GM21619 (cell line): Measurements from ENCODE around the gene TINAGL1.

Experiments used
- ATAC-seq: cut with Tn5 transposase; IDR thresholded peaks from one replicate; pipeline ENCODE4 v1.9.1; 2021; ENCODE audit not compliant: unreplicated experiment

The TINAGL1 gene

DNA sequence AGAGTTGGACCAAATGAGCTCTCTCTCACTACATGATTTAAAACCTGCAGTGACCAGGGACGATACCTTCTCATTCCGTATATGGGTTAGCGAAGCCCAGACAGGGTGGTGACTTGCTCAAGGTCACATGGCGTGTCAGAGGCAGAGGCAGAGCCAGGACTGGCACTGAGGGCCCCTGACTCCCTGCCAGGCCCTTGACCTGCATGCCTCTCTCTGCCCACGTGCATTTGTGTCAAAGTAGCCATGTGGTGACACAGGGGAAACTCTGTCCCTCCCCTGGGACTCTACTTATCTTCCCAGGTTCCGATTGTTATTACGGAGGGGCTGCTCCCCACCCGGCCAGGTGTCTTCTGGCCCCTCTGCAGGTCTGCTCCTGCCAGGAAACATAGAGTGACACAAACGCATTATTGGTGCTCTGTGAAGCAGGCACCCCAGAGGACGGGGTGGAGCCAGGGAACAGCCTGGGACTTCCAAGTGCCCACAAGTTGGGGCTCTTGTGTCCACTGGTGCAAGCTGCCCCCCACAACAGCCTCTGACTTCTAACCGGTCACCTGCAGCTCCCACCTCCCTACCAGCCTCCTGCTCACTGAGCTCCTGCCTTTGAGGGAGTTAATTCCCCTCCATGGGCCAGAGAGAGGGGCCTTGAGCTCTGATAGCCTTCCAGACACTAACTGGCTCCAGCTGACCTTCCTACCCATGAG lies 7.3 kb upstream of the TINAGL1 start:
- no peak for ATAC-seq

DNA sequence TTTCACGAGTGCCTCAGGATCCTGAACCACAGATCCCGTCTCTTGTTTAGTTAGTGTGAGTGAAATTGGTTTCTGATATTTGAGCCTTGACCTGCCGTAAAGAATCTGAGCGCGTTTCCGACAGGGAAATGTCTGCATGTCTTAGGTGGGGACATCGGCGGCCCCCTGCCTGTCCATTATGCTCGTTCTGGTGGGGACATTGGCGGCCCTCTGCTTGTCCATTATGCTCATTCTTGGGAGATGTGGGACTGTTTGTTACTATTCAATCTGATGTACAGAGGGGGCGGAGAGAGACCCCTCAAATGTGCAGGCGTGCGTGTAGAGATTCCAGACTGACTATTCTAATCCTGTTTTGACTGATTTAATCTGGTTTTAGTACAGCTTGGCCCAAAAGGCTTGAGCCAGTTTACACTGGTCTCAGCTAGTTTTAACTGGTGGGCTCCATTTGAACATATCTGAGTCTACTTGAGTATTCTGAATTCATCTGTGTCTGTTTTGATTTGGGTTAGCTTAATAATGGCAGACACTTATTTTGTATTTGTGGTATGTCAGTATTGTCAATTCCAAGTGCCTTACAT lies 6.6 kb upstream of the TINAGL1 start:
- ATAC-seq: no peak

DNA sequence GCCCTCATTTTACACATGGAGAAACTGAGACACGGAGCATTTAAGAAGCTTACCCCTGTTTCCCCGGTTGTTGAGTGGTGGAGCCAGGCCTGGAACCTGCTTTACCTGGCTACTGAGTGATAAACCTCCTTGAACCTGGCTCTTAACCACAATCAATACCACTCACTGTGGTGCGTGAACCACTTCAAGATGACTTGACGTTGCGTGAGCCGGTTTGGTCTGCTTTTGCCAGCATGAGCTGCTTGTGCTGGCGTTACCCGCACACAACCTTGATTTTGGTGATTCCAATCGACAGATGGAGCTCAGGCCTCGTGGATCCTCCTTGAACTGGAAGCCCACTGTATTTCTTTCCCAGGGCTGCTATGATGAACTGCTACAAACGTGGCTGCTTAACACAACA lies 6.1 kb upstream of the TINAGL1 start:
- no peak for ATAC-seq

DNA sequence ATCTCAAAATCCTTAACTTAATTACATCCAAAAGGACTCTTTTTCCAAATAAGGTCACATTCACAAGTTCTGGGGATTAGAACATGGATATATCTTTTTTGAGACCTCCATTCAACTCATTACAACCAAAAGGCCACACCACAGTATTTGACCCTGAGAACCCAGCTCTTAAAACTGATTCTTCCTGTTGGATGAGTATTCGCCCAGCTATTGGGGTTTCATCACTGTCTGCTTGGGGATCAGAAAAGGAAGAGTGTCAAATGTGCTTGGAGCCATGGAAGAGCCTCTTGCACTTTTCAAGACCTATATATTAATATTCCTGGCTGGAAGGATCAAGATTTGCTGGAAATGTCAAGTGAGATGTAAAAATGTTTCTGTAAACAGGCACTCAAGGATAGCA lies 5.4 kb upstream of the TINAGL1 start:
- ATAC-seq: no peak

DNA sequence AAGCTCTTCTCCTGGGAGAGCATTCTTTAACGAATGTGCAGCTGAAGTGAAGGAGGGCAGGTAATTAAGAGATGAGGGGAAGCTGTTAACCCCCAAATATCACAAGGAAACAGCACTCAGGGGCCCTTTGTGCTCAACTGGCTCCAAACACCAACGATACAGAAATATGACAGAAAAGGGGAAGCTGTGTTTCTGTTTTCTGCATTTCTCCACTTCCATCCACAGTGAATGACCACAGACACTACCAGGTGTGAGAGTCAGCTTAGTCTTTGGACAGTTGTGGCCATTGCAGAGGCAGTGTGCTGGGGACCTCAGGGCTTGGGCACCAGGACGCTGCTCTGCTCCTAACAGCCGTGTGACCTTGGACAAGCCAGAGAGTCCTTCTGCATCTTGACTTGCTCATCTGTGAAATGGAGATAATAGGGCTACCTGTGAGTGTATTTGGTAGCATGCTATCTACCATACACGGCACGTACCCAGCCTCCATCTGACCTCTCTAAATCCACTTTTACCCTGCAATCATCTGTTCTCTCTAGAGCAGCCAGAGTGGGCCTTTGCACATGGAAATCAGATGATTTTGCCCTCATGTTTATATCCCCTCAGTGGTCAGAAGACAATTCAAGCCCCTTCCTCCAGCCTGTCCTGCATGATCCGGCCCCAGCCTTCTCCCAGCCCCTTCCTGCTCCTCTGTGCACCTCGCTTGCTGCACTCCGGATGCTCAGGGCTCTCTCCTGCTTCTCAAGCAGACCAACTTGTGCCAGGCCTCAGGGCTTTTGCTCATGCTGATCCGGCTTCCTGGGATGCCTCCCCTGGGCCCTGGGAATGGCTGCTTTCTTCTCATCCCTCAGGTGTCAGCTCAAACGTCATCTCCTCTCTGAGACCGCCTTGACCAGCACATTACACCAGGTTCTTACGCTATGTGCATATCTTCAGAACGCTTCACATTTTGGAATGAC lies 4.7 kb upstream of the TINAGL1 start:
- no peak for ATAC-seq

DNA sequence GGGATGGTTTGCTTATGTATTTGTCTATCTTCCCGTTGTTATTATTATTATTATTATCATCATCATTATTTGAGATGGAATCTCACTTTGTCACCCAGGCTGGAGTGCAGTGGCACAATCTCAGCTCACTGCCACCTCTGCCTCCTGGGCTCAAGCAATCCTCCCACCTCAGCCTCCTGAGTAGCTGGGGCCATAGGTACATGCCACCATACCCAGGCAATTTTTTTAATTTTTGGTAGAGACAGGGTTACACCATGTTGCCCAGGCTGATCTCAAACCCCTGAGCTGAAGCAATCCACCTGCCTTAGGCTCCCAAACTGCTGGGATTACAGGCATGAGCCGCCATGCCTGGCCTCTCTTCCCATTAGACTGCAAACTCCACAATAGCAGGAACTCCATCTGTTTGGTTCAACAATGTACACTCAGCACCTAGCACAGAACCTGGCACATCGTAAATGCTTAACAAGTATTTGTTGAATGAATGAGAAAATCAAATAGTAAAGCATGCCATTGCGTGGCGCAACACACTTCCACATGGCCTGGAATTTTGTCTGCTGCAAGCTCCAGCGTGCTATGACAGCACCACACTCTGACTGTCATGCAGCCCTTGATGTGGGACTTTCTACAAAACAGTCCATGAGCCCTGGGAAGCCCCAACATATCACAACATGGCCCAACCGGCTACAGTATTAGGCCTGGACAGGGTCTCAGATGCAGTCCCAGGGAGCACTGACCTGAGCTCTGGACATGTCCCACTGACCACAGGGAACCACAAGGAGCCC lies 3.8 kb upstream of the TINAGL1 start:
- no peak for ATAC-seq

DNA sequence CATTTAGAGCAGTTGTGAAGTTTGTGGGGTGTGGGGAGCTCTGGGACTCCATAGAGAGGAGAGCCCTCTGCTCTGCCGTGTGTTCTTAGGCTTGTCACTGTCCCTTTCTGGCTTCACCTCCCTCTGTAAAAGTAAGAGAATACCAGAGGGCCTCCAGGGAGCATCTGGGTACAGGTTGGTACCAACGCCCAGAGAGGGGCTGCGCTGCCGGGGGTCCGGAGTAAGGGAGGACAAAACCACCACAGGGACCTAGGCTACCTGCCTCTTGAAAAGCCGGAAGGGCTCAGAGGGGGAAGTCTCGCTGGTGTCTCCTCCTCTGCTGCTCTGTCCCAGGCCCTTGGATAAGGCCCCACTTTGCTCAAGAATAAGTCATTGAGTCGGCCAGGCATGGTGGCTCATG lies 3.1 kb upstream of the TINAGL1 start:
- ATAC-seq: no peak

DNA sequence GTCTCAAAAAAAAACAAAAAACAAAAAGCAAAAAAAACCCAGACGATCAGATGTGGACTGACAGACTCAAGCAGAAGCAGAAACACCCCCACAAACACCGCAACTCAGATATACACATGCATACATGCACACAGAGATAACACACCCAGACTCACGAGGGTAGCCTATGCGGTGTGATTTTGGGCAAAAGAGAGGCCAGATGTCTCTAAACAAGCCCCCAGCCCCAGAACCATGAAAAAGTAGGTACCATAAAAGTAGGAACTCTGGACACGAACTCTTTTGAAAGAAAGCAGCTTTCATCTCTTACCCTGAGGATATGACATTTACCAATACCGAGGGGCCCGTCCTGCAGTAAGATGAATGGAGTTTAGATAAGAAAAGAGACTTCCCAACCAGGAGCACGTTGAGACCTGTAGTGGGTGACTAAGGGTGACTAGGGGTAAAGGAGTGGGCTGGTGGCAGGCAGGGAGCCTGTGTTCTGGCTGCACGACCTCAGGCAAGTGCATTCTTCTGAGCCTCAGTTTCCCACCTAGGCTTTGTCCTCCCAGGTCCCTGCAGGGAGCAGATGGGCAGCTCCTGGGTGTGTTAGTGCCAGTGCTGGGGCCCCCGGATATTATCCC lies 1.5 kb upstream of the TINAGL1 start:
- no peak for ATAC-seq

DNA sequence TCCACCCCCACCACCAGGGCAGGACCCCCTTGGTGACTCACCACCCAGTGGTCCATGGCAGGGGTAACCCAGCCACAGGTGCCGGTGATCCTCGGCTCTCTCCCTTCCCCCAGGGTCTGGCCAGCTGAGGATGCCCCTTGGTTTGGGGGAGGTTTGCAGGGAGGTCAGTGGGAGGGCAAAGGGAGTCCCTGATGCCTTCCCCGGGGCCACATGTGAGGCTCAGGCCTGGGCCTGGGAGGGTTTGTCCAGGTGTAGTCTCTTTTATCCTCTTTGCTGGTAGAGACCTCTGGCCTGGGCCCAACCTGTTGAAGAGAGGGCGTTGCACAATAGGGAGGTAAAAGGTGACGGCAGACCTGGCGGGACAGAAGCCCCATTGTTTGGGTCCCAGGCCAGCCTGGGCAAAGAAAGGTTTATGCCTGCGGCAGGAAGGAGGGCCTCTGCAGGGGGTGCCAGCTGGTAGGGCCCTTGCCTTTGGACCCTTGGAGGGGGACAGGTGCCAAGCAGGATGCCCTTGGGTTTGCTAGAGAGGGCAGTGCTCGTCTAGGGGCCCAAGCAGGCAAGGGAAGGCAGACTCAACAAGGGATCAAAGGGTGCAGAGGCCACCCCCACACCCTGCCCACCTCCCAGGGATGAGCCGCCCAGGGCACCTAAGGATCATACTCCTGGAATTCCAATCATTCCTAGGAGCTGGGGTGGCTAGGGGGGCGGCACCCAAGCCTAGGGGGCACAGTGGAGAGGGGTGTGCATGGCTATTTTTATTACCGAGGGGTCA lies 760 bp upstream of the TINAGL1 start:
- no peak for ATAC-seq

DNA sequence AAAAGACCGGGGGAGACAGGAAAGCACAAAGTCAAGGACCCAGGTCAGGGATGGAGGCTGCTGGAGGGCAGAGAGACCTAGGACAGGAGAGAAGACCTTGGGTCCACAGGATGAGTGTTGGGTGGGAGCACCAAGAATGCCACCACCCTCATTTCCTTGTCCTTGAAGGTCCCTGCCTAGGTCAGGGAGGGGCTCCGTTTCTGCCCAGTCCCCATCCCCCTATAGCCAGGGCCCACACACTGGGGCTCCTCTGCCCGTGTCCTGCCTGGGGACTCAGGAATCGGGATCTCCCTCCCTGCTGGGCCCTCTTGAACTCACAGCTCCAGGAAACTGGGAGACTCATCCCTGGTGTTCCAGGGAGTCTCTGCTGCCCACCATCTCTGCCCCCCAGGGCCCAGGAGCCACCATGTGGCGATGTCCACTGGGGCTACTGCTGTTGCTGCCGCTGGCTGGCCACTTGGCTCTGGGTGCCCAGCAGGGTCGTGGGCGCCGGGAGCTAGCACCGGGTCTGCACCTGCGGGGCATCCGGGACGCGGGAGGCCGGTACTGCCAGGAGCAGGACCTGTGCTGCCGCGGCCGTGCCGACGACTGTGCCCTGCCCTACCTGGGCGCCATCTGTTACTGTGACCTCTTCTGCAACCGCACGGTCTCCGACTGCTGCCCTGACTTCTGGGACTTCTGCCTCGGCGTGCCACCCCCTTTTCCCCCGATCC lies 584 bp downstream of the TINAGL1 start:
- no peak for ATAC-seq

DNA sequence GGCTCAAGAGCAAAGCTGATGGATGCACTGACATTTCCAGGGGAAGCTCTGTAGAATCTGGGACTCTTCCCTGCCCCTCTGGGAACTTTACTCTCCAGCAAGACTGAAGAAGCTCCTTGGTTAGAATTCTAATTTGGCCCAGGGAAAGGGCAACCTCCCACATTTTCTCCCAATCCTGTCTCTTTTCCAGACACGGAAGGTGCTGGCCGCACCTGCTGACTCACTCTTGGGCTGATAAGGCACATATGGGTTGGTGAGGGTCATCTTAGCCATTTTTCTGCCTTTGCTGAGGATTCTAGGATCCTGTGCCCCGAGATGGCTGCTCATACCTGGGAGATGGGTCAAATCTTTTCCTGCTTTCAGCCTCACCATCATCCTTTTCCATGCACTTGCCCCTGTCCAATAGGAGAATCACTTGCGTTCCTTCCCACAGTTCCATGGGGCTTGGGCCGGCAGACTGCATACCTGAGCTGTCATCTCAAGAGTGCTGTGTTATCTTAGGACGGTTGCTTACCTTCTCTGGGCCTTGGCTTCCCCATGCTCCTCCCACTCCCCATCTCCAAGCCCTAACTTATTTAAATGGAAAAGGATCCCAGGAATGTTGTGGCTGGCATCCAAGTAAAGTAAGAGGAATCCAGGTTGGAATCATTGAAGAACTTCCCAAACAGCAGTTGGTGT lies 1.3 kb downstream of the TINAGL1 start:
- no peak for ATAC-seq

DNA sequence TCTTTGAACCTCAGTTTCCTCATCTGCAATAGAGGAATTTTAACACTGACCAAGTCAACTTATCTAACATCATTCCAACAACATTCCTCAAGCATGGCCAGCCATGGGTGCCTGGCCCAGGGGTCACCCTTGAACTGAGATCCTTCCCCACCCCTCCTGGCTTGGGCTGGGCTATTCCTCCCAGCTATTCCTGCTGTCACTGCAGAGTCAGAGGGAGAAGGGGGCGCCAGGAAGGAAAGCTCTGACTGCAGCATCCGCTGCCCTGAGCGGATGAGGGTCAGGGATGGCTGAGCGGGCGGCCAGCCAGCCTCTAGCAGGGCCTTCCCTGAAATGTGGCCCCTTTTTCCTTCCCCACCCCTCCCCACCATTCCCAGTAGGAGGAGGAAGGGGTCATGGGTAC lies 3.1 kb downstream of the TINAGL1 start:
- no peak for ATAC-seq

DNA sequence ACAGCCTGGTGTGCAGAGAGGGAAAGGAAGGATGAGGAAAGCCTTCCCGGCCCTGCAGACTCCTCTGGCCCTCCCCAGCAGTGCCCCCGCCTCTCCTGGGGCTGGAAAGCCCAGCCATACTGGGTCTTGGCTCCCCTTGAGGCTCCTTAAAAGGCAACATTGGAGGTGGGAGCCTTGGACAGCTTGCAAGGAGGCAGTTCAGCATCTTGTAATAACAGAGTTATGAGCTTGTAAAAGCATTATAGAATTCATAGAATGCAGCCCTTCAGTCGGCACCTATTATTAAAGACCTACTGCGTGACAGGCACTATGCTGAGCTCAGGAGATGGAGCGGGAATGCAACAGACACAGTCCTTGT lies 4.2 kb downstream of the TINAGL1 start:
- ATAC-seq: no peak

DNA sequence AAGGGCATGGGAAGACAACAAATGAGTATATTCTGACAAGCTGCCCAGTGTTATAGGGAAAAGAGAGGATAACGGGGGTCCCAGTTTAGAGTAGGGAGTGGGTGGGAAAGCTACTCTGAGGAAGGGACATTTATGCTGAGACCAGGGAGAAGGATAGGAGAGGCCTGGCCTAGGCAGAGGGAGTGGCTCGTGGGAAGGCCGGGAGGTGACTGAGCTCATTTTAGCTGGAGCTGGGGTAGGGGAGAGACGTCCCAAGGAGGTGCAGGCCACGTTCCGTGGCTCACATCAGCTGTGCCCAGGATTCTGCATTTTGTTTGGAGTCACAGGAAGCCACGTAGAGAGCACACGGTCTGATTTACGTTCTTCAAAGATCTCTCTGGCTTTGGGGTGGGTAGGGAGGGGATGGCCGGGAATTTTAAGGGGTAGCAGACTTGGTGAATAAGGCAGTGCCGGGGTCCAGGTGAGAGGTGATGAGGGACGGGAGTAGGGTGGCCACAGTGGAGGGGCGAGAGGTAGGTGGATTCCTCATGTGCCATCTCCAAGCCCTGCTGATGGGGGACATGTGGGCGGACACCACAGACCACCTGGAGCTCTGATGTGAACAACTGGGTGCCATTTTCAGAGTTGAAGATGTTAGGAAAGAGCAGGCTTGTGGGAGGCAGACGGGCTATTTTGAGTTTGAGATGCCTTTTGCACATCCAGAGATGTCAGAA lies 4.7 kb downstream of the TINAGL1 start:
- no peak for ATAC-seq

DNA sequence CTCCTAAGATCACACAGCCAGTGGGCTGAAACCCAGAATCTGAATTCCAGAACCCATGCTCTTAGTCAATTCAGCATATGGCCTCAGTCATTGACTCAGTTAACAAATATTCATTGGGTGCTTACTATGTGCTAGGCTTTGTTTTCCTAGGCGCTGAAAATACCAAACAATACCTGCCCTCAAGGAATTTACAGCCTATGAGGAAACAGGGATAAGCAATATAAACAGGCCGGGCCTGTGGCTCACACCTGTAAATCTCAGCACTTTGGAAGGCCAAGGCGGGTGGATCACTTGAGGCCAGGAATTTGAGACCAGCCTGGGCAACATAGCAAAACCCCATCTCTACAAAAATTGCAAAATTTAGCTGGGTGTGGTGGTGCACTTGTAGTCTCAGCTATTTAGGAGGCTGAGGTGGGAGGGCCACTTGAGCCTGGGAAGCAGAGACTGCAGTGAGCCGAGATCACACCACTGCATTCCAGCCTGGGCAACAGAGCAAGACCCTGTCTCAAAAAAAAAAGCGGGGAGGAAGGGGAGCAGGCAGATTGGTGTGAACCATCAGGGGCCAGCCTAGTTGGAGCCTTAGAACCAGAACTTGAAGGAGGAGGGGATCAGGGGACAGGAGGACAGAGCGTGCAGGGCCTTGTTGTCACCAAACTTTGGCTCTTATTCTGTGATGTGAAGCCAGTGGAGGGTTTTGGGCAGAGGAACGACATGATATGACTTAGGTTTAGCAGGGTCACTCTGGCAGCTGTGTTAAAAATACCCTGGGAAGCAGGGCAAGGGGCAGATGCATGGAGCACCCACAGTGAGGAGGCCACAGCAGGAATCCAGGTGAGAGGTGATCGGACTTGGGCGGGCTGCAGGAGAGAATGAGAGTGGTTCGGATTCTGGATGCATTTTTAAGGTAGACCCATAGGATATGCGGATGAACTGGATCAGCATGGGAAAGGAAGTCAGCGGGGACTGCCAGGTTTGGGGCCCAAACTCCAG lies 5.8 kb downstream of the TINAGL1 start:
- ATAC-seq: no peak

DNA sequence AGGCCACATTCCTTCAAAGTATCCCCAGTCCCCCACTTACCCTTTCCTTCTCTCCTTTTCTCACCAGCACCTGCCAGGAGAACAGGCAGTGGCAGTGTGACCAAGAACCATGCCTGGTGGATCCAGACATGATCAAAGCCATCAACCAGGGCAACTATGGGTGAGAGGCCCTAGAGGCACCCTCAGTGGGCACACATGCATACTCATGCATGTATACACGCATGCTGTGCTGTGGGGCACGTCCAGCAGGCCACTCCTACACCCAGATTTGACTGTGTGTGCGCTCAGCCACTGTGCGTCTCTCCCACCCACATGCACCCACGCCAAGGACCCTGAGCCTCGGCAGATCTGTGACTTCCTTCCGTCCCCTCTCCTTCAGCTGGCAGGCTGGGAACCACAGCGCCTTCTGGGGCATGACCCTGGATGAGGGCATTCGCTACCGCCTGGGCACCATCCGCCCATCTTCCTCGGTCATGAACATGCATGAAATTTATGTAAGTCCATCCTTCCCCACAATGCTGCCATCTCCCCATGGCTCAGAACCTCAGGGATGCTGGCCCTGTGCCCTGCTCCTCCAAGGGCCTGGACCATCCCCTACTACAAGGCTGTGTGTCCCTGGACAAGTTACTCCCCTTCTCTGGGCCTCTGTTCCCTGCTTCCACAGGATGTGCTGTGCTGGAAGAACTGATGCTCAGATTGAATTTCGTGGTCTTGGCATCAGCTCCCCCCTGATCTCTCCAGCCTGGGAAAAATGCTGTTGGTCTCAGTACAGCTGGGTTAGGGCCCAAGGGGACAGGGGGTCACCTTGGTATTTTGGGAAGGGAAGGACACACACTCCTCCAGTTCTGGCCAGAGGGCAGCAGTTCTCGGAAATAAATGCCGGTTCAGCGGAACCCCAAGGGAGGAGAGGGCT lies 7.0 kb downstream of the TINAGL1 start:
- no peak for ATAC-seq
